ENCODE data around the gene STAT5A.

- TF ChIP-seq CTCF (IDR thresholded peaks at IDR 0.05) (no peak), POLR2AphosphoS5 (IDR thresholded peaks at IDR 0.05) (no peak)
Measured at GRCh38 chr17:42270170-42270535, 18.1 kb upstream of the STAT5A start.

Measured in breast epithelium (tissue), 3 donors.